Inflammatory macrophage (primary cell): ENCODE data around the gene PIK3R5.
"Not testable (repeated sequence)": the region's sequence is repeated elsewhere in the genome, so short reads cannot be mapped to it uniquely, and the experiment has no call there.

Source experiments
- DNase-seq, 2 donors: peaks; one replicate each; pipeline ENCODE4 v3.0.0-alpha.2; 2020 to 2022

PIK3R5 gene

DNA sequence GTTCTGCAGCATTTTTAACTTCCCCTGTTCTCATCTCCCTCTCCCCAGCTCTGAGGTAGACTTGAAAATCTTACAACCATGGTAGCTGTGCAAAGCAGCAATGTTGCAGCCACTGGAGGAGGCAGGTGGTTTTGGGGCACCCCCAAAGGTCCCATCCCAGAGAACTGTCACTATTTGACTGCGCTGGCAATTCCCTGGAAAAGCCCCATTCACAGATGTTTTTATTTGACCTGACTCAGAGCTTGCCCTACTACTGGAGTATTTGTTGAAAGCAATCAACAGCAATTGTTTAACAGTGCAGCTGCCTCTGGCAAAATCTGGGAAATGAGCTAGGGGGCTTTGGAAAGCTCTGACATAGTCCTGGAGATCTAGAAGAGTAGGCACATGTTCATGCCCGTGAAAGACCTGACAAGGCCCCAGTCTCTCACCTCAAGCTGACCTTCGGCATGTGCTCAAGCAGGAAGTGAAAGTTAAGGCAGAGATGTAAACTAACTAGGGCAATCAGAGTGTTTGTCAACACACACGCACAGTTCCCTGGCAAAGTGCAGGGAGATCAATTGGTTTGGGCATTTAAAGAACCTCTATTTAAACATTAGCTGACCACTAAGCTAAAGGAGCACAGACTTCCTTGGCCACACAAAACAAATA, 19.7 kb upstream of the PIK3R5 start:
- DNase-seq = peak; percentile 51 to 66

DNA sequence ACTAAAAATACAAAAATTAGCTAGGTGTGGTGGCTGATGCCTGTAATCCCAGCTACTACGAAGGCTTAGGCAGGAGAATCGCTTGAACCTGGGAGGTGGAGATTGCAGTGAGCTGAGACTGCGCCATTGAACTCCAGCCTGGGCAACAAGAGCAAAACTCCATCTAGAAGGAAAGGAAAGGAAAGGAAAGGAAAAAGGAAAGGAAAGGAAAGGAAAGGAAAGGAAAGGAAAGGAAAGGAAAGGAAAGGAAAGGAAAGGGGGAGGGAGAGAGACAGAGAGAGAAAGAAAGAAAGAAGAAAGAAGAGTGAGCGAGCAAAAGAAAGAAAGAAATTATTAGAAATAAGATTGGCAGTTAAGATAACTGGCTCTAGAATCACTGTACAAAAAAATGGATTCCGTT, 18.7 kb upstream of the PIK3R5 start:
- DNase-seq = not testable (repeated sequence)

DNA sequence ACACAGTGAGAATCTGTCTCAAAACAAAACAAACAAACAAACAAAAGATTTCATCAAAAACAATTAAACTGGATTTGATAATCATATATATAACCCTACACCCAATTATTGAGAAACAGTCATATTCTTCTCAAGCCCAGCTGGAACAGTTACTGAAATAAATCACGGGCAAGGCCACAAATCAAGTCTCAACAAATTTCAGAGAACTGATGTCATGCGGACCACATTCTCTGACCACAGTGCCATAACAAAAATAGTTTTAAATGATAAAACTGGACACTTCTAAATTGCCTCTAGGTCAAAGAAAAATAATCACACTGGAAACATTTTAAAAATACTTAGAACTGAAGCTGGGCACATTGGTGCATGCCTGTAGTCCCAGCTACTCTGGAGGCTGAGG, 15.9 kb upstream of the PIK3R5 start:
- DNase-seq = no peak

DNA sequence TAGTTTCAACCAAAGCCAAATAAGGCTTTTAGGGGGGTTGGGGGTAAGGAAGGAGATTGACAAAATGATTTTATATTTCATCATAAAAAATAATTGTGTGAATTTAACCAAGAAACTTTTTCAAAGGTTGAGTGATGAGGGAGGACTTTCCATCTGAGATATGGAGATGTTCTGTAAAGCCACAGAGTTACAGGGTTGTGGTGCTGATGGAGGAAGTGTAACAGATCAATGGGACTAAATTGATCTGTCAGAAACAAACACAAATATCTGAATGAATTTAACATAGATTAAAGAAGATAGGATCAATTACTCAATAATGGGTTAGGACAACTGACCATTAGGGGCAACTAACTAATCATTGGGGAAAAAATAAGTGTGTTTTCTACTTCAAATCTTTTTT, 14.2 kb upstream of the PIK3R5 start:
- DNase-seq = no peak

DNA sequence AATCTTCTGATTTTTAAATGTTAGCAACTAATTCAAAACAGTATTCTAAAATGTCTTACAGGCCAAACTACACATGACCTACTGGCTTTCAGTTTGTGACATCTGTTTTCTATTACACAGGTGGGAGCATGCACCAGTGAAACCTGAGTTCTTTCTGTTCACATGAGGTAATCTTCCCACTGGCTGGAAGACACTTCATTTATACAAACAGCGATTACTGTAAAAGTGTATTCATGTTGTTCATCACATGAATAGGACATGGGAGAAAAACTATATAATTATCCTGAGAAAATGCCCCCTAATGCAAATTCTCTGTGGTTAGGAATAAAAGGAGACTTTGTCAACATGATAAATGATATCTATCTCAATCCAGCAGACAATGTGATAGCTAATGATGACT, 11.1 kb upstream of the PIK3R5 start:
- no peak for DNase-seq

DNA sequence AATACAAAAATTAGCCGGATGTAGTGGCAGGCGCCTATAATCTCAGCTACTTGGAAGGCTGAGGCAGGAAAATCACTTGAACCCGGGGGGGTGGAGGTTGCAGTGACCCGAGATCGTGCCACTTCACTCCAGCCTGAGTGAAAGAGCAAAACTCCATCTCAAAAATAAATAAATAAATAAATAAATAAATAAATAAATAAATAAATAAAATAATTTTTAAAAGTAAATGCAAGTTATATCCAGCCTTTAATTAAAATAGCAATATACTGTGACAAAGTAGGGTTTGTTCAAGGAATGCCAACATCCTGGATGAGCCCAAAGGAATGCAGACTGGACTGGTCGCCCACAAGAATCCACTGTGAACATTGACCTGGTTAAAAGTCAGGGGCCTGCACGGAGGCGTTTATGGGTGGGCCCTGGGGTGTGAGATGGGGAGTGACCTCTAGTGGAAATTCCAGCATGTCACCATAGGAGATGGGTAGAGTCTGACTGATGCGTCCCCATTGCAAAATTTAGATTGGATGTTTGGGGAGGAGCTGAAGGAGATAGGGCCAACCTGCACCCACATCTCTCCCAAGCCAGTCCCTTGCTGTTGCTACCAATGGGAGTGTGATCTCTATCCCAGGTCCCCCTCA, 9.7 kb upstream of the PIK3R5 start:
- peak in 1 of 2 donors; percentile 34 for DNase-seq

DNA sequence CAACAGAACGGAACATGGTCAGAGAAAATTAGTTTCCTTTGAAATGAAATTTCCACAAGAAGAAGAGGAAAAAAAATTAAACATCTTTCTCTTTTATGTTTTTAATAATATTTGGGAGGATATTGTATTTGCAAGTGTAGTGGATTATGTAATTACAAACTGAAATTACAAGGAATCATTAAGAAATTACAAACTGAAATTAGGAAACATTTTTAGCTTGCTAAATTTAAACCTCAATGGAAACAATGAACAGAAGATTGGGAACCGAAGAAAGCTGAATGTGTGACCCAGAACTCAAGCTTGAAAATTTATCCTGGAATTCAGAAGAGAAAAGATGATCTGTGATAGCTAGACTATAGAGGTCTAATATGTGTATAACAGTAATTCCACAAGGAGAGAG, 4.4 kb upstream of the PIK3R5 start:
- DNase-seq = peak in 1 of 2 donors; percentile 83

DNA sequence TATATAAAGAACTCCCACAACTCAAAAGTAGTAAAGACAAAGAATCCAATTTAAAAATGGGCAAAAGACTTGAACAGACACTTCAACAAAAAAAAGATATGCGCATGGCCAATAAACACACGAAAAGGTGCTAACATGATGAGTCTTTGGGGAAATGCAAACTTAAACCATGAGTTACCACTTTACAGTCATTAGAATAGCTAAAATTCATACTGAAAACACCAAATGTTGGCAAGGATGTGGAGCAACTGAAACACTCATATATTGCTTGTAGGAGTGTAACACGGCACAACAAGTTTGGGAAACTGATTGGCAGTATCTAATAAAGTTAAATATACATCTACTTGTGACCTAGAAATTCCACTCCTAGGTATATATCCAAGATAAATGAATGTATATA, 3.0 kb upstream of the PIK3R5 start:
- no peak for DNase-seq

DNA sequence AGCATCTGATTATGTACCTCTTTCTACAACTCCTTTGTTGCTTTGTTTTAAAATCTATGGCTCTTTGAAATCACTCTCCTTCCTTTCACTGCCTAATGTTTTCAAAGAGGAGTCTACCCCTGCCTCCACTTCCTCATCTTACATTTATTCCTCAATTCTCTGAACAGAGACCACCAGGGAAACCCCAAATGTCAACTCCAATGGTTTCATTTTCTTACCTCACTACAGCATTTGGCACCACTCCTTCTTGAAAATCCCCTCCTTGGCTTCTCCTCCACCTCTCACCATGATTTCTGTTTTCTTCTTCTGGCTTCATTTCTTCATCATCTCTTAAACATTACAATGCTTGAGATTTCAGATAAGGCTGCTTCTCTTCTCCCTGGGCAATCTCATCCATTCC, 2.4 kb upstream of the PIK3R5 start:
- DNase-seq = no peak

DNA sequence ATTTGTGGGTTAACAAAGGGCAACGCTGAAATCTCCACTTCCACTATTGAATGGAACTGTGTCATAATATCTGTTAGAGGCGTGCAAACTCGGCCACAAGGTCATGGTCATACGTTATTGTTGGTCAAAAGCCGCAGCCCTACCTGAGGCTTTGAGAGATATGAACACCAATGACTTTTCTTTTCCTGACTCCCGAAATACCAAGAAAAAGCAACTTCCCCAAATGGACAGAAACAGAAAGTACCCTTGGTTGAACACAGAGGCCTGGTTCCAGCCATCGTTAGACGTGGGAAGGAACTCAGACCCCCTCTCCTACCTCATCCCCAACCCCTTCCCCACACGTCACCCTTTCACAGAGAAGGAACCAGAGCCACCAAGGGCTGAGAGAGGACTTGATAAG, 1.4 kb upstream of the PIK3R5 start:
- DNase-seq = peak; percentile 63 to 68

DNA sequence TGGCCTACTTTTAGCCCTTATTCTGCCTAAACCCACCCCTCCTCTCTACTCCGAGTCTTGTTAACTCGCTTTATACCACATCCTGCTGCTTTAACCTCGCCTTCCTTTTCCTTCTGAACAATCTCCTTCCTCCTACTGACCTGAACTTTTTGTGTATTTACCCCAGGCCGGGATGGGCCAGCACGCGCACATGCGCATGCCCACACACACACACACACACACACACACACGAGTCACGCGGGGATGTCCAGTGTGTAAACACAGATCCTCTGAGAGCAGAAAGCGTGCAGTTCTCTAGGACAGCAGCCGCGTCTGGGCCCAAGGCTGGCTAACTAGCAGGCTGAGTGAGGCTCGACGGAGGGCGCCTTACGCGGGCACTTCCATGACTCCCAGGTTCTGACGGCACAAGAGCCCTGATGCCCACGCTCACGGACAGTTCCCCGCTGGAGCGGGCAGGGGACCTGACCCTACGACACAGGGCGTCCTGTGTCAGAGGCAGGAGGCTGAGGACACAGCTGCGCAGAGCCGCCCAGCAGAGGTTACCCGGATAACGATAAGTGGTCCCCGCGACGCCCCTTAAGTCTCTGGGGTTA, 610 bp downstream of the PIK3R5 start:
- DNase-seq = peak; percentile 58 to 60

DNA sequence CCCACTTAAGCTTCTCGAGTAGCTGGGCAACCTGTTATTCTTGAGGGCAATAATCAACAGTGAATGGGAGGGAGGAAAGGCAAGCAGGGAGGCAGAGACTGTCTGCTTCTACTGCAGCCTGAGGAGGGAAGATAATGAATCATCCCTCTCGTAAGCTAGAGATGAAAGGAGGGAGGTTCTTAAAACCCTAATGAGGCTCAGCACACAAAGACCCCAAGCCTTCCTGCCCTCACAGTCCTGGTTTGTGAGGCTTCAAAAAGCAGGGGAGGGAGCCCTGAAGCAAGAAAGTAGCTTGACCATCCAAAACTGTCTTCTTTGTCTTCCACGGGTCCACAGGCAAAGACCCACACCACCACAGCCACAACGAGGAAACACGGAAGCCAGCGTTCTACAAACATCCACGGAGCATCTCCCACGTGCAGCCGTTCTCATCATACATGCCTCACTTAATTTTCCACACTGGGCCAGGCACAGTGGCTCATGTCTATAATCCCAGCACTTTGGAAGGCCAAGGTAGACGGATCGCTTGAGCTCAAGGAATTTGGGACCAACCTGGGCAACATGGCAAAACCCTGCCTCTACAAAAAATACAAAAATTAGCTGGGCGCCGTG, 1.8 kb downstream of the PIK3R5 start:
- DNase-seq = no peak

DNA sequence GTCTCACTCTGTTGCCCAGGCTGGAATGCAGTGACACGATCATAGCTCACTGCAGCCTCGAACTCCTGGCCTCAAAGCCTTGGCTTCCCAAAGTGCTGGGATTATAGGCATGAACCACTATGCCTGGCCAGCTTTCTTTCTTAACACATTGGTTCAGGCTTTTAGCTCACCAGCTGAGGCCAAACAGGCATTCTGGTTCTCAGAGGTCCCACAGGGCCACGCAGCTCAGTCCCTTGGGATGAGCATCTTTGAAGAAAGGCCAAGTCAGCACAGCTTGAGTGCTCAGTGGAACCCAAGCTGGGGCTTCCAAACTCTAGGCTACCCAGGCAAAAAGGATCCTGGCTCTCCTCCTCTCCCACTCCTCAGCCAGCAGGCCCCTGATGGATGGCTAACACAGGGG, 2.5 kb downstream of the PIK3R5 start:
- no peak for DNase-seq

DNA sequence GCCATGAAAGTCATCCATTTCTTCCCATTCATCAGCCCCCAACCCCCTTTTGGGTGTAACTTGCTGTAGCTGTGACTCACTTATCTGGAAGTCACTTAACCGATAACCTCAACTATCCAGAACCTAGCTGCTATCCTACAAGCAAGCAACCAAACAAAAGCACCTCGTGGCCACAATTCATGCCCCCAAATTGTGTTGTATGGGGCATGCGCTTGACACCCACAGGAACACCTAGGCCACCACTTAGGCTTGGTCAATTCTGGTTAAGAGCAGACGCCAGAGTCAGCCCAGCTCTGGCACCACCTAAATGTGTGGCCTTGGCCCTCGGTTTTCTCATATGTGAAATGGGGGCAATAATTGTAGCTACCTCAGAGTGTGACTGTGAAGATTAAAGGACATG, 3.7 kb downstream of the PIK3R5 start:
- no peak for DNase-seq

DNA sequence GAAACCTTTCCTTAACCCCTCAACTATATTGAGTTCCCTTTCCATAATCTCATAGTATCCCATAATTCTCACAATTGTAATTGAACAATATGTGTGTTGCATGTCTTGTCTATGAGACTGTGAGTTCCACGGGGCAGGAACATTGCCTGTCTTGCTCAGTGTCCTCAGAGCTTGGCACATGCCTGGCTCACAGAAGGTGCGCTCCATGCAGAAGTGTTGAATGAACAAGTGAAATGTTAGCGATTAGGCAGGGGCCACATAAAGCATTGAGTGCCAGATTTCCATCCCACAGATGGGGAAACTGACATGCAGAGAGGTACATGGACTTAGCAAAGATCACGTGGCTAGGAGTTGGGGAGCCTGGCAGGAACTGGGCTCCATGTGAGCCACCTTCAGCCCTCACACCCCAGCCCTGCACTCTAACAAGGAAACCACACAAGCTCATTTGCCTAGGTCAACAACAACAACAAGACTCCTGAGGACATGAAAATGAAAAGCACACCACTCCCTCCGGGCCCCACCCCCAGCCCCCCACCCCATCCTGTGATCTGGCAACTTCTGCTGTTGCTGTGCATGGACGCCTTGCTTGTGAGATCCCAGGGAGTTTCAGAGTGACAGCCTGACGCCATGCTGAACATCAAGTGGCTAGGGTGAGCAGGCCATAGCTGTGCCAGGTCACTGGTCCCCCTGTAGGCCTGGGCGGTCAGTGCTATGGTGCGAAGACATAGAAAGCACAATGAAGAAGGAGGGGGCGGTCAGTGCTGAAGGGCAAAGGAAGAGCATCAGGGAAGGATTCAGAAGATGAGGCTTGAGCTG, 5.0 kb downstream of the PIK3R5 start:
- DNase-seq = no peak

DNA sequence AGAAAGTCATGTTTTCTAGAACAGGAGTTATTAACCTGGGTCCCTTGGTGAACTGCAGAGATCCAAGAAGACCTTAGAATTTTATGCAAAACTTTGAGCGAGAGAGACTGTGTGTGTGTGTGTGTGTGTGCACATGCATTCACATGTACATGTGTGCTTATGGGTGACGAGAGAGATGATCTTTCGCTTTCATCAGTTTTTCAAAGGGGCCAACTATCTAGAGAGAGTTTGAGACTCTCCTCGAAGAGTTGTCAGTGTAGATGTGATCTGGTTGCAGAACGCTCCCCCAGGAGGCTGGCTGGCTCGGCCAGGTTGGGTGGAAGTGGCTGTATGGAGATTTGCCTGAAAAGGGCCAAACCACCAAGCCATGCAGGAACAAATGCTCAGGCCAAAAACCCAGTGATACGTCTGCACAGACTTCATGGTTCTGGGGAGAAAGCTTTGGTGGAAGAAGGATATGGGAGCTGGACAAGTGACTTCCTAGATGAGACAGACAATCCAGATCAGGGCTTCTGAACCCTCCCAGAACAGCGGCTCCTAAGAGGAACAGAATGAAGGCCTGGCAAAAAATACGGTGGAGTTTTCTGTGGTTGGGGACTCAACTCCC, 6.1 kb downstream of the PIK3R5 start:
- DNase-seq = no peak

DNA sequence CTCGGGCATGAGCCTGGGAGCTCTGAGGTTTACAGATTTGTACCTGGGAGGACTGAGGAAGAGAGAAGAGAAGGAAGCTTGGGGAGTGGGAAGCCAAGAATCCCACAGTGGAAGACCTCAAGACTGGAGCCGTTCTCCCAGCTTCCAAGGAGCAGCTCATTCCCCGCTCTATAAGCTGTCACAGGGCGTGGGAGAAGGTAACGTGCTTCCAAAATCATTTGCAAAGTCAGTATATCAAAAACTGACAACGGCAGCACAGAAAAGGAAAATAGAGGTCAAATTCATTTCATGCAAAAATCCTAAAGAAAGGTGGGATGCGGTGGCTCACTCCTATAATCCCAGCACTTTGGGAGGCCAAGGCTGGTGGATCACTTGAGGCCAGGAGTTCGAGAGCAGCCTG, 7.8 kb downstream of the PIK3R5 start:
- no peak for DNase-seq

DNA sequence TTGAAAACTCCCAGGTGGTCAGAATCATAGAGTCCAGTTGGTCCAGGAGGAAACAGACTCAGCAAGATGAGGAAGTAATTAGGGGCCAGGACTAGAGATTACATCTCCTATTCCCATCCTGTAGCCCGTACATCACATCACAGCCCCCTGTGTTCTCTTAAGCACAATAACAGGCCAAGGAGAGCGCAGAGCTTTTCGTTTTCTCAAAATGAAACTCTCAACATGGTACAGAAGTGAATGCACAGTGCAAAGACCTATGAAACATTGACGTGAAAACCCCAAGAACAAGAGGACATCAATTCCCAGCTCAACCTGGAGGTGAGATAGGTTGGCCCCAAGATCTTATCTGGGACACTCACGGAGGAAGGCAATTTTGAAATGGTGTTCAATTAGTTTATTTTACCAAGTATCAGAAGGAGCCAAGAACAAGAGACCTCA, 9.0 kb downstream of the PIK3R5 start:
- no peak for DNase-seq

DNA sequence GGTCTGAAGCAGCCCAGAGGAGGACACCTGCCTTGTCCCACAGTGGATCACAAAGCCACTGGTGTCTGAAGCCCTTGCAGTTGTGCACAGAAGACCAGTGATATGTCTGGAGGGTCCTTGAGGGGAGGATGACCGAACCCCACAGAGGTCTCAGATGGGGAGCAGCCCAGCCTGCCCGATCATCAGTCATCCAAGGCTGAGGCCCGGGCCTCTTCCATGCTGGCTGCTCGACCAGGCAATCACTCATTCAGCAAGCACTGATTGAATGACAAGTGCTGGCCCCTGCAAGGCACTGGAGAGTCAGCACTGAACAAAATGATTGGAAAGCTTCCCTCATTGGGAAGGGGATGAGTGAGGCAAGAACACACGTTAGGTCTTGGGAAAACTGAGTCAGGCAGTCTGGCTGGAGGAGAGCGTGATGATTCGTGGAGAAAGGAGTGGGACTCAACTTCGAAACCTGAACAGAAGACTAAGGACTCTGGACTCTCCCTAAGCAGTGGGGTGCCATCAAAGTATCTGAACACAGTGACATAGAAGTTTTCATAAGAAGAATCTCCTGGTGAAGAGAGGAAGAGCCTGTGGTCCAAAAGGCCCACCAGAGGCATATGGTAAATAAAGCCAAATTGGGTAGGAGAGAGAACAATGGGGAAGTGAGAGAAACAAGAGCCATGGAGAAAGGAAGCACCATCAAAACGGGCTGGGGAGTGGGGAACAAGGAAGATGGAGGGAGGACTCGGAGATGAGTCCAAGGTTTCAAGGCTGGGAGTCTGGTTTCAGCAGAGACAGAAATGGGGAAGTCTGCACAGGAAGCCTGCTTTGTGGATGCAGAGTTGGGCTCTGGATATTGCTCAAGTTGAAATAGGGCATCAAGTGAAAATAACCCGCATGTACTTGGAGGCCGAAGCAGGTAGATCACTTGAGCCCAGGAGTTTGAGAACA, 10.2 kb downstream of the PIK3R5 start:
- peak; percentile 76 to 80 for DNase-seq

DNA sequence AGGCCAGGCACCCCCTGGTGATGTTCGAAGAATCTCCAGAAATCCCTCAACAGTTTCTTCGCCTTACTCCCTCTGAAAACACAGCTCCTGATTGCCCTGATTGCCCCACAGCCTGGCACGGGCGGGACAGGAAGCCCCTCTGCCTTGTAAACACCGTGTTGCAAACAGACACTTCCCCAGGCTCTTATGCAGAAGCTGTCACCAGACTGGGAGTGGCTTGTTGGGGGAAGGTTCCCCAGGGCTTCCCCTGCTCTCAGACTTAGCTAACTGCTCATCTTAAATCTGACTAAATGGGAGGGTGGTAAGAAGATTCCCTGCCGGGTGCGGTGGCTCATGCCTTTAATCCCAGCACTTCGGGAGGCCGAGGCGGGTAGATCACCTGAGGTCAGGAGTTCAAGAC, 11.2 kb downstream of the PIK3R5 start:
- DNase-seq = peak; percentile 95 to 96

DNA sequence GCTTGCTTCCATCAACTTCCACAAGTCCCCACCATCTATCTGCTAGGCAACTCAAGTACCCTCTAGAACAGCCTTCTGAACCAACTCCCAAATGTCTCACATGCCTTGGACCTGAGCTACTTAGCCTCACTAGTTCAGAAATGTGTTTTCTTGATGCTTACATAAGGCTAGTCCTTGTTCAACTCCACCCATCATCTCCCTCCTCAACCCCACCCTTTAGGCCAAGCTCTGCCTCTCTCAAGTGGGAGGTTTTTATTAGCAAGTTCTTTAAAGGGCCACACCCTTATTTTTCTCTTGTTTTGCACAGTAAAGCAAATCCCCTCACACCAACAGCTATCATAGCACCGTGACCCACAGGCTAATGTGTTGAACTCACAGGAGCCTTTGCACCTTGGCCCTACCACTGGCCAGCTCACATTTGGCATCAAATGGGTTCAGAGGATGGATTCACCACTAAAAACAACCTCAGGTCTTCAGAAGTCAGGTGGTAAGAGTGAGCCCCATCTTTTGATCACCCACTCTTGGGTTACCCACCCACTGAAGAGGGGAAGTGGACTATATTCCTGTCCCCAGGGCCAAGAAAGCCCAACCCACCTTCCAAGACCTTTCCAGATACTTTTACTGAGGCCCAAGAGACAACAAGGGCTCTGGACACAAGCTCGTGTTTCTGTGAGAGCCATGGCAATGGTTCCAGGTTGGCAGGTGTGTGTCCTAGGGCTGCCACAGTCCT, 12.2 kb downstream of the PIK3R5 start:
- peak in 1 of 2 donors; percentile 72 for DNase-seq
